ENCODE data around the gene NLRP6.
"Not testable (repeated sequence)": the region's sequence is repeated elsewhere in the genome, so short reads cannot be mapped to it uniquely, and the experiment has no call there.

NLRP6 gene

GRCh38 chr11:282630-283360 lies 4.6 kb downstream of the NLRP6 start:
- DNase-seq: no peak

GRCh38 chr11:283405-284104 lies 5.3 kb downstream of the NLRP6 start:
- DNase-seq: no peak

GRCh38 chr11:284105-285020 lies 6.2 kb downstream of the NLRP6 start:
- DNase-seq: no peak

GRCh38 chr11:285021-285893 lies 7.0 kb downstream of the NLRP6 start:
- no peak for DNase-seq

DNA sequence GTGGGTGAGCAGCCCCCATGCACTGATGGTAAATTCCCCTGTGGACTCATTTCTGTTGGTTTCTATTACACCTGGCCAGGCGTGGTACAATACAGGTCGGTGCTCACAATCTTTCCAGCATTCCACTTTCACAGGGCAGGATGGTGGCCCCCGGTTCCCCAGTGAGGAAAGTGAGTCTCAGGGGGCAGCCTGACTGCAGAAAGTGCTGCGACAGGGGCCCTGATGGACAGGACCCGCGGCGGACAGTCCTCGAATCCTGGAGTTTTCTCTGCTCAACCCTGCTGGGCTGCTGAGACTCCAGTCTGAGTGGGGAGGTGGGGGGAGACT lies 7.7 kb downstream of the NLRP6 start:
- DNase-seq: no peak

- DNase-seq: not testable (repeated sequence)
These were observed 9.0 kb downstream of the NLRP6 start for GRCh38 chr11:286977-287820.

DNA sequence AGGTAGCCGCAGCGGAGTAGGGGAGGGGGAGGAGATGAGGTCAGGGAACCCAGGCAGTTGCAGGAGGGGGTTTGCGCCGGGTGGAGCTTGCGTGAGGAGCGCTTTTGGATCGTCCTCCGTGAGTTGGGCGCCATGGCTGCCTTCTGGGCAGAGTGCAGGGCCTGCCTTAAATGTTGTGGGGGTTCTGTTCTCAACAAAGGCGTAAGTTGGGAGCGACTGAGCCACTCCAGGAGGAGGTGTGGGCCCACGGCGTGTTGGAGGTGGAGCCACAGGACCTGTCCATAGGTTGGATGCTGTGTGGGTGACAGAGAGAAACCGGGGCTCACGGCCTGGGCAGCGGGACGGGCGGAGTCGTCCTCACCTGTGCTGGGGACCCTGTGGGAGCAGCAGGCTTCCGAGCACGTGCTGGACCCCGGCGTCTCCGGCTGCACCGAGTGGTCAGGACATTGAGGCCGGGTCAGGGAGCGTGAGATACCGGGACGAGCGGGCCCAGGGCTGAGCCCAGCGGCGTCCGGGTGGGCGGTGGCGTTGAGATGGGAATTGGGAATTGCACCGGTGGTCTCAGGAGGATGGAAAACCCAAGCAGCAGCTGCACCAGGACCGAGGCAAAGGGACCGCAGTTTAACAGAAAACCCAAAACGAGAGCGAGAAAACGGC lies 9.7 kb downstream of the NLRP6 start:
- no peak for DNase-seq

- peak; percentile 55 for DNase-seq
These were observed 10.5 kb downstream of the NLRP6 start, which contains the start of gene PGGHG for GRCh38 chr11:288478-289397. PGGHG (plus strand) TSS chr11:289126; CDS start chr11:289817, 691 bp downstream.

DNA sequence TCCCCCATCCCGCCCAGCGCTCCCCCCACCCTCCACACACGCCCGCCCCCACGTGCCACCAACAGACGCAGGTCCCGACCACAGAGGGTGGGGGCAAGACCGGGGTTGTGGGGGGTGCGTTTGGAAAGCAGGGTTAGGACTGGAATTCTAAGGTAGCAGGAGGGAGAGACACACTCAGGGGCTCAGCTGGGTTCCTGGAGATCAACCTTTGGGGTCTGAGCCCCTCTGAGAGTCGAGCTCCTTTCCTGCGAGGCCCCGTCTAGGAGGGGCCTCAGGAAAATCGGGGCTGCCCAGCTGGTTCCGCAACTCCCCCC lies 11.1 kb downstream of the NLRP6 start:
- no peak for DNase-seq

GRCh38 chr11:289712-290620 lies 11.8 kb downstream of the NLRP6 start:
- no peak for DNase-seq

DNA sequence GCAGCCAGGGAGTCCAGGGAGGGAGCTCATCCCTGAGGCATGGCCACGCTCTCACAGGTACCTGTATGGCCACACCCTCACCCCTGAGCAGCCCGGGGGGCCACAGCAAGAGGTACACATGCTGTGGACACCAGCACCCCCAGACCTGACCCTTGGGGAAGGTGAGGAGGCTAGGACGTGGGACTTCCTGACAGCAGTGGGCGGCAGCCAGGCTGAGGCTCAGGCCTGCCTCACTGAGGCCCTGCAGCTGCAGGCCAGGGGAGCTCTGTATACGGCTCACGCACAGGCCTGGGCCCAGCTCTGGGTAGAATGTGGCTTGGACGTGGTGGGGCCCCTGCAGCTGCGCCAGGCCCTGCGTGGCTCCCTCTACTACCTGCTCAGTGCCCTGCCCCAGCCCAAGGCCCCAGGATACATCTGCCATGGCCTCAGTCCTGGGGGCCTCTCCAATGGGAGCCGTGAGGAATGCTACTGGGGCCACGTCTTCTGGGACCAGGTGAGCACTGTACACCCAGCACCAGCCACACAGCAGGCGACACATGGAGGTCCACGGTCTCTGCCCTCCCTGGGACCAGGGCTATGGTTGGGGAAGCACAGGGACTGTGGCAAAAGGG lies 12.5 kb downstream of the NLRP6 start:
- no peak for DNase-seq

- no peak for DNase-seq
These were observed 13.3 kb downstream of the NLRP6 start for GRCh38 chr11:291281-292210.

GRCh38 chr11:292211-293121 lies 14.3 kb downstream of the NLRP6 start:
- DNase-seq: no peak

DNA sequence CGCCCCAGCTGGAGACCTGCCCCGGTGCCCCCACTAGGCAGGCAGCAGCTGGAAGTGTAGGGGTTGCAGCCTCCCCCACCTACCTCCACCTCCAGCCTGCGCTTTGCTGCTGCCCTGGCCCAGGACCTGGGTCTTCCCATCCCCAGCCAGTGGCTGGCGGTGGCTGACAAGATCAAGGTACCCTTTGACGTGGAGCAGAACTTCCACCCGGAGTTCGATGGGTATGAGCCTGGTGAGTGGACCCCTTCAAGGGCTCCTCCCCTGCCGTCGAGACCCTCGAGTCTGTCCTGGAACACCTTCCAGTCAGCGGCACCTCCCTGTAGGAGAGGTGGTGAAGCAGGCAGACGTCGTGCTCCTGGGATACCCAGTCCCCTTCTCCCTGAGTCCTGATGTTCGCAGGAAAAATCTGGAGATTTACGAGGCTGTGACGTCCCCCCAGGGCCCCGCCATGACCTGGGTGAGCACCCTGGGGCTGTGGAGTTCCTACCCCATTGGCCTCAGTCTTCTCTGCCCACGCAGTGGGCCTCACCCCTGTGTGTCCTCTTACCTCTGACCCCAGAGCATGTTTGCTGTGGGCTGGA lies 15.2 kb downstream of the NLRP6 start:
- DNase-seq: no peak

- no peak for DNase-seq
These were observed 15.8 kb downstream of the NLRP6 start for GRCh38 chr11:293852-294661.

All from GDM1 (cell line).